ENCODE results near the gene DLL4.

DNA sequence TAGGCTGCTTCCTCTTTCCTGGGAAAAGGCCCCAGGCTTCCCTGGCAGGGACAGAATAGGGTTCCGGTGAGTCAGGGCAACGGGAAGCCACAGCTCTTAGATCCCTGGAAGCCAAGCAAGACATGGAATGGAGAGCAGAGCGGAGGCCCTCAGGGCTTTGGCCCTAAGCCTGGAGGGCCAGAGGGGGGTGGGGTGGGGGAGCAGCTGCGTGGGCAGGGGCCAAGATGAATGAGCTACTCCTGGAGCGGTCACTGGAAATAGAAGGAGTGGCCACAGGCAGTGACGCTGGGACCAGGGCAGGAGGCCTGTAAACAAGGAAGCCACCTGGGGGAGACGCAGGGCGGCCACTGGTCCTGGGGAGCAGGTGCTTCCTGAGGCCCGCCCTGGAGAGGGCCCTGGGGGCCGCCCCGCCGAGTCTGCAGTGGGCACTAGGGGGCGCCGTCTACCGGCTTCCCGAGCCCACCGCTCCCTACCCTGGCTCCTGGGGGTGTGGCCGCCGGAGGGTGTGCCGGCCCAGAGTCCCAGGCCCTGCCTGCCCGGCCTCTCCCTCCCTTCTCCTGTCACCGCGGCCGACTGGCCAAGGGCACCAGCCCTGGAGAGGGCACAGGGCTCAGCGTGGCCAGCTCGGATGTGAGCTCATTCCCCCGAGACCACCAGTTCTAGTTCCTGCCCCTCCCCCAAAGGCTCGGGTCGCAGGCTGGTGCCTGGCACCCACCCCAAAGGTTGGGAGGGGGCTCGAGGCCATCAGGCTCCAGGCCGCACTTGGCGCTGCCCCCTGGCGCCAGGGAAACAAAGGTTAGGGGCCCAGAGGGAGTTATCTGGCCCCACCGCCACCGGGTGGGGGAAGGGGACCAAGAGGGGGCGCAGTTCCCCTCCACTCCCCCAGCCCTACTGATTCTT lies 22.8 kb upstream of the DLL4 start:
- TF ChIP-seq, protein P1, sequence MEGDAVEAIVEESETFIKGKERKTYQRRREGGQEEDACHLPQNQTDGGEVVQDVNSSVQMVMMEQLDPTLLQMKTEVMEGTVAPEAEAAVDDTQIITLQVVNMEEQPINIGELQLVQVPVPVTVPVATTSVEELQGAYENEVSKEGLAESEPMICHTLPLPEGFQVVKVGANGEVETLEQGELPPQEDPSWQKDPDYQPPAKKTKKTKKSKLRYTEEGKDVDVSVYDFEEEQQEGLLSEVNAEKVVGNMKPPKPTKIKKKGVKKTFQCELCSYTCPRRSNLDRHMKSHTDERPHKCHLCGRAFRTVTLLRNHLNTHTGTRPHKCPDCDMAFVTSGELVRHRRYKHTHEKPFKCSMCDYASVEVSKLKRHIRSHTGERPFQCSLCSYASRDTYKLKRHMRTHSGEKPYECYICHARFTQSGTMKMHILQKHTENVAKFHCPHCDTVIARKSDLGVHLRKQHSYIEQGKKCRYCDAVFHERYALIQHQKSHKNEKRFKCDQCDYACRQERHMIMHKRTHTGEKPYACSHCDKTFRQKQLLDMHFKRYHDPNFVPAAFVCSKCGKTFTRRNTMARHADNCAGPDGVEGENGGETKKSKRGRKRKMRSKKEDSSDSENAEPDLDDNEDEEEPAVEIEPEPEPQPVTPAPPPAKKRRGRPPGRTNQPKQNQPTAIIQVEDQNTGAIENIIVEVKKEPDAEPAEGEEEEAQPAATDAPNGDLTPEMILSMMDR (IDR thresholded peaks at IDR 0.05; ENCODE audit: low read depth, low read length): peak; percentile 76
- TF ChIP-seq POLR2A (IDR thresholded peaks at IDR 0.05; ENCODE audit: extremely low read depth, insufficient read length) (no peak), MYC (IDR thresholded peaks at IDR 0.05; ENCODE audit: low read depth, low read length) (0 out of 2 replicates have a peak, but pooled peaks have one; percentile 25)
- TF ChIP-seq, protein P2, sequence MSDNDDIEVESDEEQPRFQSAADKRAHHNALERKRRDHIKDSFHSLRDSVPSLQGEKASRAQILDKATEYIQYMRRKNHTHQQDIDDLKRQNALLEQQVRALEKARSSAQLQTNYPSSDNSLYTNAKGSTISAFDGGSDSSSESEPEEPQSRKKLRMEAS (IDR thresholded peaks at IDR 0.05; ENCODE audit: low read depth, low read length): peak; percentile 39; the same call in 1 of the 2 replicates
